LNCAP (cell line): ENCODE data around the gene GATA2.

Experiments used
- TF ChIP-seq, protein P1 (sequence below): fragments of 450-650 bp; IDR thresholded peaks from 2 replicates; pipeline ENCODE4 v1.5.1; 2017; ENCODE audit warnings: mild to moderate bottlenecking

The GATA2 gene

DNA sequence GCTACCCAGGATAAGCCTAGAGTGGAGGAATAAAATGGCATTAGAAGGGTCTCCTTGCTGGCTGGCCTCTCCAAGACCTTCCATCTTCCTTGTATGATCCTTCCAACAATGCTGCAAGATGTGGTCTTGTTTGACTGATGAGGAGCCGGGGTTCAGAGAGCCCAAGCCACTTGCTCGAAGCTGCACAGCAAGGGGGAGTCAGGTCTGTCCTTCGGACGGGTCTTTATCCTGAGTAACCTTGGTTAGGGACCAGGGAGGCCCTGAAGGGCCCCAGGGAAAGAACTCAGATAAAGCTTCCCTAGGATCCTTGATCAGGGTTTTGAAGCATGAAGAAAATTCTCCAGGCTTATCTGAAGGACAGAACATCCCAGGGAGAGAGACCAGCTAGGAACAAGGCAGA lies 19.3 kb downstream of the GATA2 start:
- TF ChIP-seq, protein P1, sequence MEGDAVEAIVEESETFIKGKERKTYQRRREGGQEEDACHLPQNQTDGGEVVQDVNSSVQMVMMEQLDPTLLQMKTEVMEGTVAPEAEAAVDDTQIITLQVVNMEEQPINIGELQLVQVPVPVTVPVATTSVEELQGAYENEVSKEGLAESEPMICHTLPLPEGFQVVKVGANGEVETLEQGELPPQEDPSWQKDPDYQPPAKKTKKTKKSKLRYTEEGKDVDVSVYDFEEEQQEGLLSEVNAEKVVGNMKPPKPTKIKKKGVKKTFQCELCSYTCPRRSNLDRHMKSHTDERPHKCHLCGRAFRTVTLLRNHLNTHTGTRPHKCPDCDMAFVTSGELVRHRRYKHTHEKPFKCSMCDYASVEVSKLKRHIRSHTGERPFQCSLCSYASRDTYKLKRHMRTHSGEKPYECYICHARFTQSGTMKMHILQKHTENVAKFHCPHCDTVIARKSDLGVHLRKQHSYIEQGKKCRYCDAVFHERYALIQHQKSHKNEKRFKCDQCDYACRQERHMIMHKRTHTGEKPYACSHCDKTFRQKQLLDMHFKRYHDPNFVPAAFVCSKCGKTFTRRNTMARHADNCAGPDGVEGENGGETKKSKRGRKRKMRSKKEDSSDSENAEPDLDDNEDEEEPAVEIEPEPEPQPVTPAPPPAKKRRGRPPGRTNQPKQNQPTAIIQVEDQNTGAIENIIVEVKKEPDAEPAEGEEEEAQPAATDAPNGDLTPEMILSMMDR: no peak

DNA sequence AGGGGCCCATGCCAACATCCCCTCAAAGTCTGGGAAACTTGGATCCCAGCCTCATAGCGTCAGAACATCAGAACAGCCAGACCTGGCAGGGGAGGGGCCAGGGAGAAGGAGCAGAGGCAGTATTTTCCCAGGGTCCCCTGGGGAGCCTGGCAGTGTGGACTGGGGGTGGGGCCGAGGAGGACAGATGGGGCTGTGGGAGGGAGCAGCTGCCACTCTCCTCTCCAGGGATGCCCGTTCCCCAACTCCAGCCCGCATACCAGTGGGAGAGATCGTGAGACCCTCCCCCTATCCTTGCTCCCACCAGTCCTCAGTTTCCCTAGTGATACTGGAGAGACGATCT lies 19.9 kb downstream of the GATA2 start:
- TF ChIP-seq, protein P1: no peak

DNA sequence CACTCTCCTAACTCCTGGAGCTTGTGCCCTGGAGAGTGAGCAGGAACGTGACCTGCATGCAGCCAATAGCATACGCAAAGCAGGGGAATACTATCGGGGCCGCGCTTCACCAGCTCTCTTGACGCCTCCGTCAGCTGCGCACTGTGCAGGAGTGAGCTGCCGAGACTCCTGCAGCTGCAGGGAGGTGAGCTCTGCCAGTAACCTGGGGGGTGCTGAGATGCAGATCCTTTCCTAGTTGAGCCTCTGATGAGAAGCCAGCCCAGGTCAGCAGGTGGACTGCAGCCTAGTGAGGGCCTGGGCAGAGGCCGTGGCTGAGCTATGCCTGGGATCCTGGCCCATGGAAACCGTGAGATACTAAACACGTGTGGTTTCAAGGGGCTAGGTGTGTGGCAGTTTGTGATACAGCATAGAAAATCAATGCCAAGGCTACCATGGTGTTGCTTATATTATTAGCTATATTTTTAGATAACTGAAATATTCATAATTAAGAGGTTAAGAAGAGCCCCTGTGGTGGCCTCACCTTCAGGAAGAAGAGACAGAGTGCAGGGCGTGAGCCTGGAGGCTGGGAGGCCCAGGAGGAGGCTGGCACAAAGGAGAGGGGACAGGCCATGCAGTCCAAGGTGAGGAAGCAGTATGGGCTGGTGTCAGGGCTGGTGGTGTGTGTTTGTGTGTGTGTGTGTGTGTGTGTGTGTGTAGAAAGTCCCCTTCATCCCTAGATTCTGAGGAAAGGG lies 20.4 kb downstream of the GATA2 start:
- TF ChIP-seq, protein P1: no peak

DNA sequence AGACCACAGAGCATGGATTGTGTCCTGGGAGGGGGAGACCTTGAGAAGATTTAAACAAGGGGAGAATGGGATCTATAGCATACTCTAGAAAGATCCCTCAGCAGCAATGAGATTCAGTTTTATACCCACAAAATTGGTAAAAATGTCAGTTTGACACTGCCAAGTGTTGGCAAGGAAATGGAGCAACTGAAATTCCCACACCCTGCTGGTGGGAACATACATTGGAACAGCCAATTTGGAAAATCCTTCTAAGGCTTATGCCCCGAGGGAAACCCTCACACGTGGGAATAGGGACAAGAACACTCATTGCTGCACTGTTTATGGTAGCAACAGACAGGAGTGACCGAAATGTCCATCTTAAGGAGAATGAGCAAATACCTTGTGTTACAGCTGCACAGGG lies 21.3 kb downstream of the GATA2 start:
- TF ChIP-seq, protein P1: no peak

DNA sequence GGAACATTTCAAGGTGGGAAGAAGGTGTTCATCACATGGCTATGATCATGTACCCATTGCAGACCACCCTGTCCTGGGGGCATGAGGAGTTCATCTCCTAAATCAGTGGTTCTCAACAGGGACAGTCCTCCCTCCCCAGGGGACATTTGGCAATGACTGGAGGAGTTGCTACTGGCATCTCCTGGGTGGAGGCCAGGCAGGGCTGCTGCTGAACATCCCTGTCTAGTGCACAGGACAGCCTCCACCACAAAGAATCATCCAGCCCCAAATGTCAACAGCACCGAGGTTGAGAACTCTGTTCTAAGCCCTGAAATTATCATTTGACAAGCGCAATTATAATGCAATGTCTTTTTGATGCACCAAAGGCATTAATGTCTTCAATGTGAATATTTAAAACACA lies 21.9 kb downstream of the GATA2 start:
- TF ChIP-seq, protein P1: no peak

DNA sequence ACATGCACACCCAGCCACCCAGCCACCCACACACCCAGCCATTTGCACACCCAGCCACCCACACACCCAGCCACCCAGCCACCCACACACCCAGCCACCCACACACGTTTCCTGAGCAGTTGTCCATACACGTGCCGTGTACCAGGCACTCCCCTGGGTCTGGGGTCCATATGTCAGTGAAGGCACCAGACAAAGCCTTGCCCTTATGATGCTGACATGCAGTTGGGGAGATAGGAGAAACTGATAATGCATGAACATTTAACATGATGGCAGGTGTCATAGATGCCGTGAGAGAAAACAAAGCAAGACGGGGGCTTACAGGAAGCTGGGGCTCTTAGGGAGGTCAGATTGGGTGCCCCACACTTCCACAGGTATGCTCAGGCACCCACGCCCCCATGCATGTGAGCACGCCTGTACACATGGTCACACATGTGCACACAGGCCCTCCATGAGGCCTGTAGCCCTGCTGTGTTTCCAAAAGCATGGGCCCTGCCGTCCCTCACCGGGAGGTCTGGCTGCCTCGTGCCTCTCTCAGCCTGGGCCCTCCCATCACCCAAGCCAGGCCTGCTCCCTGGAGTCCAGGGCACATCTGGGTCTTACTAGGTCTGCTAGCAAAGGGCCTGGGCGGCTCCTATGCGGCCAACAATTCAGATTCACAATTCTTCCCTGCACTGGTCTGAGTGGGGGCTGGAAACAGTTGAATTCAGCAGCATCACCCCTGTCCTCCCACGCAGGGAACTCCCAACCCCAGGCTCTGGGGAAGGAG lies 22.7 kb downstream of the GATA2 start:
- TF ChIP-seq, protein P1: no peak

DNA sequence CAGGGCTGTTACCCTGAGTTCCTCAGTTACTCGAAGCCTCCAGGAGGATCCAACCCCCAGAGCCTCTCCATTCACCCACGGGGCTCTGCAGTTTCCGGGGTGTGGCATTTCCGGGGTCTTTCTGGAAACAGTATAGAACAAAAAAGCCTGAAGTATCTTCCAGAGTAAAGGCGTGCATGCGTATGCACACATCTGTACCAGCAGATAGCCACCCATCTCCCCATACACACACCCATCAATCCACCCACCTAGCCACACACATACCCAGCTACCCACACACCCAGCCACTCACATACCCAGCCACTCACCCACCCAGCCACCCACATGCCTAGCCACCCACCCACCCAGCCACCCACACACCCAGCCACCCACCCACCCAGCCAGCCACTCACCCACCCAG lies 23.4 kb downstream of the GATA2 start:
- TF ChIP-seq, protein P1: no peak
